ENCODE data around the gene APC.

The APC gene

DNA sequence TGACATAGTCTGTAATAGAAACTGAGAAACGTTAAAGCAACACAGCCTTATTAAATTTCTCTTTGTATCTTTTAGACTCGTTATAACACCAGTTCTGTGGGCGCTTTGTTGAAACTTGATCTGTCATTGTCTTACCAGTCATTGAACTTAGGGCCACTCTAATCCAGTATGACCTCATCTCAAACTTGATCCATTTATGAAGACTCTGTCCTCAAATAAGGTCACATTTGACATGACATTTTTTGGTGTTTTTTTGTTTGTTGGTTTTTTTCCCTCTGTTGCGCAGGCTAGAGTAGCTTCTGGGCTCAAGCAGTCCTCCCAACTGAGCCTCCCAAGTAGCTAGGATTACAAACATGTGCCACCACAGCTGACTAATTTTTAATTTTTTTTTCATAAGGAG, 5.9 kb downstream of the APC start:
- no peak overlapping the region for H3K4me3 ChIP-seq (replicated peaks; ENCODE audit: low read depth, low read length)
- TF ChIP-seq, protein P1, sequence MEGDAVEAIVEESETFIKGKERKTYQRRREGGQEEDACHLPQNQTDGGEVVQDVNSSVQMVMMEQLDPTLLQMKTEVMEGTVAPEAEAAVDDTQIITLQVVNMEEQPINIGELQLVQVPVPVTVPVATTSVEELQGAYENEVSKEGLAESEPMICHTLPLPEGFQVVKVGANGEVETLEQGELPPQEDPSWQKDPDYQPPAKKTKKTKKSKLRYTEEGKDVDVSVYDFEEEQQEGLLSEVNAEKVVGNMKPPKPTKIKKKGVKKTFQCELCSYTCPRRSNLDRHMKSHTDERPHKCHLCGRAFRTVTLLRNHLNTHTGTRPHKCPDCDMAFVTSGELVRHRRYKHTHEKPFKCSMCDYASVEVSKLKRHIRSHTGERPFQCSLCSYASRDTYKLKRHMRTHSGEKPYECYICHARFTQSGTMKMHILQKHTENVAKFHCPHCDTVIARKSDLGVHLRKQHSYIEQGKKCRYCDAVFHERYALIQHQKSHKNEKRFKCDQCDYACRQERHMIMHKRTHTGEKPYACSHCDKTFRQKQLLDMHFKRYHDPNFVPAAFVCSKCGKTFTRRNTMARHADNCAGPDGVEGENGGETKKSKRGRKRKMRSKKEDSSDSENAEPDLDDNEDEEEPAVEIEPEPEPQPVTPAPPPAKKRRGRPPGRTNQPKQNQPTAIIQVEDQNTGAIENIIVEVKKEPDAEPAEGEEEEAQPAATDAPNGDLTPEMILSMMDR (IDR thresholded peaks at IDR 0.05; ENCODE audit: low read length, missing control alignments) = no peak
- DNase-seq (ENCODE audit: low read depth) = no peak

DNA sequence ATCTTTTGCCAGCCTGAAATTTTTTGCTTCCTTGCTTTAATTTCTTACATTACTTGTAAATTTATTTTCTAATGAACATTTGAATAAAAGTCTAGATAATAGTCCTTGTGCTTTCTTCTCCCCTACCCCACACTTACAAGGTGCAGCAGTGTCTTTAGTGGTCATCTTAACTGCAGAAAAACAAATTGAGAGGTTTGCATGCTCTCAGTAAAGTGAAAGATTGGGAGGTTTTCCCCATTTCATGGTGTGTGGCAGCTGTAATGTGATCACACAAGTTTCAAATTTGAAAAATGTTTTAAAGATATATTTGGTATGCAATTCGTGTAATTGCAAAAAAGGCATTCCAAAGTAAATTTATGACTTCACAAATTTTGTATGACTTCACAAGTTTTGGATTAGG, 14.7 kb downstream of the APC start:
- H3K4me3 ChIP-seq (replicated peaks; ENCODE audit: low read depth, low read length) = no peak overlapping the region
- DNase-seq (ENCODE audit: low read depth) = no peak
- TF ChIP-seq, protein P1 (IDR thresholded peaks at IDR 0.05; ENCODE audit: low read length, missing control alignments) = no peak

GRCh38 chr5:112755703-112756102, 18.0 kb downstream of the APC start:
- no peak for DNase-seq (ENCODE audit: low read depth)
- TF ChIP-seq, protein P1 (IDR thresholded peaks at IDR 0.05; ENCODE audit: low read length, missing control alignments) = no peak
- no peak overlapping the region for H3K4me3 ChIP-seq (replicated peaks; ENCODE audit: low read depth, low read length)

DNA sequence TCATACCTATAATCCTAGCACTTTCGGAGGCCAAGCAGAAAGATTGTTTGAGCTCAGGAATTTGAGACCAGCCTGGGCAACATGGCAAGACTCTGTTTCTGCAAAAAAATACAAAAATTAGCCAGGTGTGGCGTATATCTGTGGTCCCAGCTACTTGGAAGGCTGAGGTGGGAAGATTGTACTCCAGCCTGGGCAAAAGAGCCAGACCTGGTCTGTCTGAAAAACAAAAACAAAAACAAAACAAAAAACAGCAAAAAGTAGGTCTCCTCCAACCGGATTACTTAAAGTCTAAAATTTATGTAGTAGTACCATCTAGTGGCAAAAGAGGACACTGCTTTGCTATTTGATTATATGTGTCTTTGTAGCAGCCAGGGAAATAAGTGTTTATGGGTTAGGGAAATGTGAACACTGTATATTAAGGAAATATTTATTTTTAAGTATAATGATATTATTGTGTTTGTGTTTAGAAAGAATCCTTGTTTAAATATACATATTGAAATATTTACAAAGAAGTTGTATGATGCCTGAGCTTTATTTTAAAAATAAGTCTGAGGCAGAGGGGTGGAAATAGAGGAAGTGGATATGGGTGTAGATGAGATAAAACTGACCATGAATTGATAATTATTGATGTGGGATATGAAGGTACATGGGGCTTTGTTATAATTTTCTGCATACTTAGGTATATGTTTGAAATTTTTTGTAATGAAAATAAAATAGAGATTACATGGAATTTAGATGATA, 20.0 kb downstream of the APC start:
- TF ChIP-seq, protein P1 (IDR thresholded peaks at IDR 0.05; ENCODE audit: low read length, missing control alignments) = peak; percentile 78
- peak; percentile 83 for DNase-seq (ENCODE audit: low read depth)
- H3K4me3 ChIP-seq (replicated peaks; ENCODE audit: low read depth, low read length) = peak overlapping the region; percentile 12

- no peak for DNase-seq (ENCODE audit: low read depth)
- no peak overlapping the region for H3K4me3 ChIP-seq (replicated peaks; ENCODE audit: low read depth, low read length)
- TF ChIP-seq, protein P1 (IDR thresholded peaks at IDR 0.05; ENCODE audit: low read length, missing control alignments) = no peak
These were observed 21.0 kb downstream of the APC start for GRCh38 chr5:112758676-112759075.

DNA sequence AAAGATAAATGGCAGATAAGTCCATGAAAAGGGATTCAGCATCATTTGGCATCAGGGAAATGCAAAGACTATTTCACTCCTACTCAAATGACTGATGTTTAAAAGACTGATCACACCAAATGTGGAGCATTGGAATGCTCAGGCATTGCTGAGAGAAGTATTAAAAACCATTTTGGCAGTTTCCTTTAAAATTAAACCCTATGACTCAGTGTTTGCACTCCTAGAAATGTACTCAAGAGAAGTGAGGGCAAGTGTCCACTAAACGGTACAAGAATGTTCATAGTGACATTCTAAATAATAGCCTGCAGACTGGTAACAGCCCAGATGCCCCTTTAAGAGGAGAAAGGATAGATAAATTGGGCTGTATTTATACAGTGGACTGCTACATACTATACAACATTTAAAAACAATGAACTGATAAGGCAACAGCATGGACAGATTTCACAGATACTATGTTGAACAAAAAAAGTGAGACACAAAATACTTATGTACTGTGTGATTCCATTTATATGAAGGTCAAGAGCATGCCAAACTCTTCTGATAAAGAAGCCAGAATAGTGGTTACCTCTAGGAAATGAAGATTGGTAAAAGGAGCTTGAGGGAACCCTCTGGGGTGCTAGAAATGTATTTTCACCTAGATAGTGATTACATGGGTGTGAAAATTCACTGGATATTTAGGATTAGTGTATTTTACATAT, 24.6 kb downstream of the APC start:
- DNase-seq (ENCODE audit: low read depth) = peak; percentile 38
- TF ChIP-seq, protein P1 (IDR thresholded peaks at IDR 0.05; ENCODE audit: low read length, missing control alignments) = no peak
- H3K4me3 ChIP-seq (replicated peaks; ENCODE audit: low read depth, low read length) = no peak overlapping the region
